ENCODE results near the gene BANF1.

DNA sequence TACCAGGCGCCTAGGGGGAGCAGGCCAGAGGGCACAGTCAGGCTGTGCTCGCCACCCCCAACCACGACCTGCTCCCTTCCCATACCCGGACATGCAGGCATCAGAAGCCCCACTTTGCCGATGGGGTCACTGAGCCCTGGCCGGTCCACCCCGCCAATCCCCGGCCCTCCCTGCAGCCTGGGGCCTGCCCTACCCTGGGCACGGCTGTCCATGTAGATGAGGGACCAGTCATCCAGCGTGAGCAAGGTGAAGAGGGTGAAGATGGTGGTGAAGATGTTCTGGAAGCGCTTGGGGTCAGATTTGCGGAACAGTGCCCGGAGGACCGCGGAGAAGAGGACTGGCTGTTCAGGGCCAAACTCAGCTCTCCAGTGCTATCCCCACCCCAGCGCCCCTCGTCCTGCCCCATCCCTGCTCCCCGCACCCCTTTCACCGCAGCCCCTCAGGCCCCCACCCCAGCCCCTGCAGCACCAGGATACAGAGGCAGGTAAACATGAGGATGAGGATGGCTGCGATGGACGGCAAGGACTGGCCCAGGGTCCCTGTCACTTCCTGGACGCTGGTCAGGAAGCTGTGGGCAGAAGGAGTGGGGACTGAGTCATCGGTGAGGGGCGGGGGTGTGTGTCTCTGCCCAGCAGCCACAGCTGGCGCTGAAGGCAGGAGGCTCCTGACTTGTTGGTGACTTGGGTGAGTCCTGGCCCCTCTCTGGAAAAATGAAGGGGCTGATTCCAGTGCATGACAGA is 18.5 kb downstream of the BANF1 start:
- no peak for TF ChIP-seq EZH2 (IDR thresholded peaks at IDR 0.05; ENCODE audit: low read depth)
- TF ChIP-seq, protein P1, sequence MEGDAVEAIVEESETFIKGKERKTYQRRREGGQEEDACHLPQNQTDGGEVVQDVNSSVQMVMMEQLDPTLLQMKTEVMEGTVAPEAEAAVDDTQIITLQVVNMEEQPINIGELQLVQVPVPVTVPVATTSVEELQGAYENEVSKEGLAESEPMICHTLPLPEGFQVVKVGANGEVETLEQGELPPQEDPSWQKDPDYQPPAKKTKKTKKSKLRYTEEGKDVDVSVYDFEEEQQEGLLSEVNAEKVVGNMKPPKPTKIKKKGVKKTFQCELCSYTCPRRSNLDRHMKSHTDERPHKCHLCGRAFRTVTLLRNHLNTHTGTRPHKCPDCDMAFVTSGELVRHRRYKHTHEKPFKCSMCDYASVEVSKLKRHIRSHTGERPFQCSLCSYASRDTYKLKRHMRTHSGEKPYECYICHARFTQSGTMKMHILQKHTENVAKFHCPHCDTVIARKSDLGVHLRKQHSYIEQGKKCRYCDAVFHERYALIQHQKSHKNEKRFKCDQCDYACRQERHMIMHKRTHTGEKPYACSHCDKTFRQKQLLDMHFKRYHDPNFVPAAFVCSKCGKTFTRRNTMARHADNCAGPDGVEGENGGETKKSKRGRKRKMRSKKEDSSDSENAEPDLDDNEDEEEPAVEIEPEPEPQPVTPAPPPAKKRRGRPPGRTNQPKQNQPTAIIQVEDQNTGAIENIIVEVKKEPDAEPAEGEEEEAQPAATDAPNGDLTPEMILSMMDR (conservative IDR thresholded peaks at IDR 0.05): no peak
